GM12875 (cell line): ENCODE results near the gene AP2M1.

Source experiments
- H3K4me3 ChIP-seq: one replicate; pipeline ENCODE4 v1.5.1; 2011; ENCODE audit warnings: low read depth, low read length, control low read depth
- CTCF ChIP-seq: IDR thresholded peaks from 2 replicates; pipeline ENCODE4 v1.5.1; 2011; ENCODE audit warnings: low read depth, mild to moderate bottlenecking, control low read depth, inconsistent platforms, low read length, moderate library complexity, borderline replicate concordance; ENCODE audit not compliant: insufficient read depth

Gene AP2M1

GRCh38 chr3:184186902-184187207, 12.2 kb downstream of the AP2M1 start:
- no peak for TF ChIP-seq CTCF
- peak overlapping the region; percentile 71 for H3K4me3 ChIP-seq

DNA sequence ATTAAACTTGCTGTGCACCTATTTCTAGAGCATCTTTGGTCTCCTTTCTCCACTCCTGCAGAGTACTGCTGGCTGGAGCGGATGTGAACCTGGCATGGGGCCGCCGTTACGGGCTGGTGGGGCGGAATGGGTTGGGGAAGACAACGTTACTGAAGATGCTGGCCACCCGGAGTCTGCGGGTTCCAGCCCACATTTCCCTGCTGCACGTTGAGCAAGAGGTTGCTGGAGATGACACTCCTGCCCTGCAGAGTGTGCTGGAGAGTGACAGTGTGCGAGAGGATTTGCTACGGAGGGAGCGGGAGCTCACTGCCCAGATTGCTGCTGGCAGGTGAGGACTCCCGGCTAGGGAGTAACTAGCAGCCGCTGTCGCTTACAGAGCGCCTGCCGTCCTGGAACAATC, 13.4 kb downstream of the AP2M1 start:
- TF ChIP-seq CTCF, result no peak
- H3K4me3 ChIP-seq, result no peak overlapping the region

- TF ChIP-seq CTCF, result no peak
- no peak overlapping the region for H3K4me3 ChIP-seq
These were observed 14.8 kb downstream of the AP2M1 start for GRCh38 chr3:184189421-184189820.

DNA sequence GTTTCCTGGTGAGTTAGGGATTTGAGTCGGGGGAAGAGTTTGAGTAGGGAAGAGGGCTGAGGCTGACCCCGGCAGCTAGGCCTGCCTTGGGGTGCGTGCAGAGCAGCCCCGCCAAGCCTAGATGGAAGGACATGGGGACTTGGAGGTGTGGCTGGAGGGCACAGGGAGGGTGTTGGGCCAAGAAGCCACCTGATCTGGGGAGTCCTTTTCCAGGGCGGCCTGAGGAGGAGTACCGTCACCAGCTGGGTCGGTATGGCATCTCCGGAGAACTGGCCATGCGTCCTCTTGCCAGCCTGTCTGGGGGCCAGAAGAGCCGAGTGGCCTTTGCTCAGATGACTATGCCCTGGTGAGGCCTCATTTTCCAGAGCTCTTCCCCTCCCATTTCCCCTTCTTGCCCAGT, 18.2 kb downstream of the AP2M1 start:
- no peak overlapping the region for H3K4me3 ChIP-seq
- TF ChIP-seq CTCF, result no peak

- TF ChIP-seq CTCF, result no peak
- H3K4me3 ChIP-seq, result no peak overlapping the region
These were observed 19.4 kb downstream of the AP2M1 start for GRCh38 chr3:184193991-184194539.

GRCh38 chr3:184196536-184196935, 21.9 kb downstream of the AP2M1 start:
- no peak for TF ChIP-seq CTCF
- no peak overlapping the region for H3K4me3 ChIP-seq

- TF ChIP-seq CTCF, result no peak
- no peak overlapping the region for H3K4me3 ChIP-seq
These were observed 23.9 kb downstream of the AP2M1 start for GRCh38 chr3:184198509-184198908.
